ENCODE results near the gene FKBP1A. TPM values are rescaled to one million over a fixed set of nuclear protein-coding genes. Genes with fewer than 3 reads are reported as not detected.
A peak's percentile ranks its signal among the peaks of the same experiment; 100 is the strongest.

Gene FKBP1A
- total and polyA plus RNA-seq, 8 donors, result 33.0 to 283 (median 149) TPM

DNA sequence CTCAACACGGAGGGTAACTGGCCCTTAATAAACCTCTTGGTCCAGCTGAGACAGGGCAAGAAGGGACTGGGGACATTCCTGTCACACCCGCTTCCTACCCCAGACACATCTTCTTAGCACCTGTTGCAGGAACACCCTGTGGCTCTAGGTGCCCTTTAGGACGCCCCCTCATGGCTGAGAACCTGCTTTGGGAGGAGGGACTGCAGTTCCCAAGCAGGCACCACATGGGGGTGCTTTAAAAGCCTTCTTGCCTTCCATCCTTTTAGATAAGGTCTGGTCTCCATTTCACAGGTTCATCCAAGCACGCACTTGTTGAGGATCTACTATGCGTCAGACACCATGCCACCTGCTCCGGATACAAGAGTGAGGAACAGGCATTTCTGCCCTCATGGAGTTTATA lies 47.2 kb upstream of the FKBP1A start:
- TF ChIP-seq EP300 (IDR thresholded peaks at IDR 0.05), result no peak
- no peak for TF ChIP-seq POLR2A (IDR thresholded peaks at IDR 0.05)
- TF ChIP-seq CTCF (IDR thresholded peaks at IDR 0.05), result no peak
- TF ChIP-seq POLR2AphosphoS5 (IDR thresholded peaks at IDR 0.05), result no peak

GRCh38 chr20:1438361-1438760 lies 45.5 kb upstream of the FKBP1A start:
- Histone ChIP-seq H3K4me3 (no peak overlapping the region), H3K4me1 (peaks cover 0 to 13% (median 3%) of the 10 kb centered on the region in 4 donors), H3K9me3 (no peaks in the 10 kb centered on the region), H3K27ac (no peak overlapping the region), H3K27me3 (no peaks in the 10 kb centered on the region), H3K36me3 (peaks cover 16 to 44% (median 40%) of the 10 kb centered on the region in 4 donors)
- TF ChIP-seq POLR2A (IDR thresholded peaks at IDR 0.05), result no peak
- TF ChIP-seq POLR2AphosphoS5 (IDR thresholded peaks at IDR 0.05), result no peak
- intact Hi-C loops (cut with DNase I; ENCODE audit: low total_unique reads), result loop anchor here (5.0 kb wide), 1 partner anchor 126 kb away; no protein-coding TSS in a partner anchor
- WGBS, 5 donors, result 0 to 52% (median 47%) methylated on average over 1 of the region's 1 CpG
- no peak for DNase-seq

More for the DNA sequence above, 47.2 kb upstream of the FKBP1A start:
- intact Hi-C loops (cut with DNase I; ENCODE audit: low total_unique reads), result no loop called here
- no peaks in the 10 kb centered on the region for H3K9me3 ChIP-seq
- DNase-seq, result no peak
- peaks cover 0 to 7% (median 2%) of the 10 kb centered on the region in 4 donors for H3K4me1 ChIP-seq
- WGBS, 5 donors, result 64 to 82% (median 69%) methylated on average over 4 to 6 of the region's 6 CpGs
- H3K36me3 ChIP-seq, result peaks cover 32 to 61% (median 57%) of the 10 kb centered on the region in 4 donors
- H3K4me3 ChIP-seq, result no peak overlapping the region
- no peaks in the 10 kb centered on the region for H3K27me3 ChIP-seq
- no peak overlapping the region for H3K27ac ChIP-seq

DNA sequence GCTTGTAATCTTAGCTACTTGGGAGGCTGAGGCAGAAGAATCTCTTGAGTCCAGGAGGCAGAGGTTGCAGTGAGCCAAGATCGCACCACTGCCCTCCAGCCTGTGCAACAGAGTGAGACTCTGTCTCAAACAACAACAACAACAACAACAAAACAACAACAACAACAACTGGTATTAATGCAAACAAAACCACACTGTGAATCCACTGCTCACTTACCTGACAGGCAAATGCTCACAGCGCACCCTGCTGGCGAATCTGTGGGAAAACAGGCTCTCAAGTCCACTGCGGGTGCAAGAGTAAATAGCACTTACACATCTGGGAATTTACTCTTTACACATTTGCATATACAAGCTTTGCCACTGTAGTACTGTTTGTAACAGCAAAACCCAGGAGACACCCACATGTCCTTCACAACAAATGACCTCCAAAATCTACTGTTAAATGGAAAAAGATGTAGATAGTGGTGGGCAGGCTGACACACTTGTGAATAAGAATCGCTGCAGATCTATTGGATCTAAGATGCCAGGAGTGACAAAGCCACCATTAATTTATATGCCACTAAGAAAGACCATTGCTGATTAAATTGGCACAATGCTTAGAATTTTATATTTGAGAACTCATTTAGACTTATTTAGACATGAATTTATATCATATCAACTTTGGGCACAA lies 44.5 kb upstream of the FKBP1A start:
- 30 to 37% (median 32%) methylated on average over 5 of the region's 5 CpGs for WGBS, 5 donors
- DNase-seq, result peak; percentile 77 to 90

DNA sequence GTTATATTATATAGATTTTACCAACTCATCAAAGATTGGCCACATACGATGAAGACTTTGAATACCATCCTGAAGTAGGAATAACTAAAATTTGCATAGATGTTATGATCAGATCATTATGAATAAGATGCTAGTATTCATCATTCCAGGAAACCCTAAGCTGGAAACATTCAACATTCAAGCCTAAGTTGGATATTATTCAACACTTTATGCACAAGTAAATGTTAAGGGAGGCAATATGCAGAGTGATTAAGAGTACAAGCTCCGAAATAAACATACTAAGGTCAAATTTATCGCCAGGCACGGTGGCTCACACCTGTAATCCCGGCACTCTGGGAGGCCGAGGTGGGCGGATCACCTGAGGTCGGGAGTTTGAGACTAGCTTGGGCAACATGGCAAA lies 43.4 kb upstream of the FKBP1A start:
- no peak for DNase-seq
- H3K27ac ChIP-seq, result no peak overlapping the region
- H3K27me3 ChIP-seq, result no peaks in the 10 kb centered on the region
- peaks cover 0 to 23% (median 19%) of the 10 kb centered on the region in 4 donors for H3K36me3 ChIP-seq
- peaks cover 0 to 13% (median 3%) of the 10 kb centered on the region in 4 donors for H3K4me1 ChIP-seq
- WGBS, 5 donors, result 90 to 93% (median 90%) methylated on average over 8 of the region's 8 CpGs
- H3K4me3 ChIP-seq, result no peak overlapping the region
- H3K9me3 ChIP-seq, result no peaks in the 10 kb centered on the region
- TF ChIP-seq POLR2A (IDR thresholded peaks at IDR 0.05), result no peak
- no peak for TF ChIP-seq EP300 (IDR thresholded peaks at IDR 0.05)
- TF ChIP-seq CTCF (IDR thresholded peaks at IDR 0.05), result no peak
- no peak for TF ChIP-seq POLR2AphosphoS5 (IDR thresholded peaks at IDR 0.05)
- intact Hi-C loops (cut with DNase I; ENCODE audit: low total_unique reads), result loop anchor here (5.0 kb wide), 1 partner anchor 124 kb away; no protein-coding TSS in a partner anchor

More for the DNA sequence above, 44.5 kb upstream of the FKBP1A start:
- TF ChIP-seq EP300 (IDR thresholded peaks at IDR 0.05) (no peak), CTCF (IDR thresholded peaks at IDR 0.05) (peak in 5 of 7 experiments; percentile 76 to 92 (median 79)), POLR2AphosphoS5 (IDR thresholded peaks at IDR 0.05) (peak in 1 of 3 donors; percentile 68)
- Histone ChIP-seq H3K27ac (no peak overlapping the region), H3K36me3 (peaks cover 7 to 34% (median 30%) of the 10 kb centered on the region in 4 donors), H3K27me3 (no peaks in the 10 kb centered on the region), H3K9me3 (no peaks in the 10 kb centered on the region), H3K4me3 (no peak overlapping the region), H3K4me1 (peaks cover 0 to 13% (median 3%) of the 10 kb centered on the region in 4 donors)
- intact Hi-C loops (cut with DNase I; ENCODE audit: low total_unique reads), result loop anchor here (5.0 kb wide), 1 partner anchor 125 kb away; no protein-coding TSS in a partner anchor

DNA sequence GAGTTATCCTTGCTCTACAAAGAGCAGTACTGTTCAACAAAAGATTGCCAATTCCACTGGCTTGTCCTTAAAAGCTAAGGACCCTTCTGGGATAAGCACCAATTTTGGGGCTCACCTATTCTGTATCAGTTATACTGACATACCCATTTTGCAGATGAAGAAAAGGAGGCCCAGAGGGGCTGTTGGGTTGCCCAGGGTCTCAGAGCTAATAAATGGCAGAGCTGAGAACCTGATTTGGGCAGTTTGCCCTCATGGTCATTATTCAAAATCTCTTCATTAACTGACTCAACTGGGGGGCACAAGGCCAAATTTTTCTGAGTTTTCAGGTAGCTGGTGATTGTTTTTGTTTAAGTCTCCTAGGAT lies 42.5 kb upstream of the FKBP1A start:
- Histone ChIP-seq H3K4me3 (no peak overlapping the region), H3K4me1 (peaks cover 0 to 13% (median 3%) of the 10 kb centered on the region in 4 donors), H3K27me3 (no peaks in the 10 kb centered on the region), H3K36me3 (peaks cover 0 to 13% (median 10%) of the 10 kb centered on the region in 4 donors), H3K9me3 (no peaks in the 10 kb centered on the region), H3K27ac (no peak overlapping the region)
- TF ChIP-seq CTCF (IDR thresholded peaks at IDR 0.05) (no peak), EP300 (IDR thresholded peaks at IDR 0.05) (no peak), POLR2AphosphoS5 (IDR thresholded peaks at IDR 0.05) (no peak), POLR2A (IDR thresholded peaks at IDR 0.05) (no peak)
- intact Hi-C loops (cut with DNase I; ENCODE audit: low total_unique reads), result loop anchor here (5.0 kb wide), 1 partner anchor 123 kb away; no protein-coding TSS in a partner anchor
- no peak for DNase-seq

Measured in stomach (tissue), 9 donors.